Measurements from ENCODE around the gene TCFL5.

- no peak for TF ChIP-seq SUZ12 (IDR thresholded peaks at IDR 0.05; ENCODE audit: extremely low read depth, insufficient read depth, insufficient read length)
- no peak for TF ChIP-seq ZNF274 (IDR thresholded peaks at IDR 0.05; ENCODE audit: low read depth, low read length)
Observed at GRCh38 chr20:62887860-62888239, 26.2 kb upstream of the TCFL5 start.
